ENCODE data around the gene SETD1A. TPM values are rescaled to one million over a fixed set of nuclear protein-coding genes. Genes with fewer than 3 reads are reported as not detected.

Gene SETD1A
- total RNA-seq, 1 experiment from 2014 or later, result 0.51 TPM

GRCh38 chr16:30950516-30951065 lies 7.0 kb upstream of the SETD1A start:
- in situ Hi-C loops (cut with HindIII; ENCODE audit: low sequenced_read_pairs), result no loop called here
- no peak for DNase-seq (ENCODE audit: low spot score)

GRCh38 chr16:30951193-30951592 lies 6.4 kb upstream of the SETD1A start:
- in situ Hi-C loops (cut with HindIII; ENCODE audit: low sequenced_read_pairs), result no loop called here
- no peak for DNase-seq (ENCODE audit: low spot score)

DNA sequence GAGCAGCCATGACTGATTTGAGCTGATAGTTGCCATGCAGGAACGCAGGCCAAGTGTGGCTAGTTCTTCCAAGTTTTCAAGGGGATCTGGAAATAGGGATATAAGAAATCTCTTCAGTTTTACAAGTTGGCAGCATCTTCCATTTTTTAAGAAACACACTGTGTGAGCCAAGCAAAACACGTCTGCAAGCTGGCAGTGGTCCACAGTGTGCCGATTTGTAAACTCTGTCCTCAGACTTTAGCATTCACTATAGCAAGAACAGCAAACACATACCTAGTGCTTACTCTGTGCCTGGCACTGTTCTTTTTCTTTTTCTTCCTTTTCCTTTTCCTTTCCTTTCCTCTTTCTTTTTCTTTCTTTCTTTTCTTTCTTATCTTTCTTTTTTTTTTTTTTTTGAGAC lies 5.8 kb upstream of the SETD1A start:
- DNase-seq (ENCODE audit: low spot score), result no peak
- in situ Hi-C loops (cut with HindIII; ENCODE audit: low sequenced_read_pairs), result no loop called here

GRCh38 chr16:30953111-30953510 lies 4.4 kb upstream of the SETD1A start:
- no peak for DNase-seq (ENCODE audit: low spot score)
- in situ Hi-C loops (cut with HindIII; ENCODE audit: low sequenced_read_pairs), result no loop called here

- in situ Hi-C loops (cut with HindIII; ENCODE audit: low sequenced_read_pairs), result no loop called here
- peak; percentile 89 for DNase-seq (ENCODE audit: low spot score)
Measured at GRCh38 chr16:30953511-30954124, 3.9 kb upstream of the SETD1A start.

DNA sequence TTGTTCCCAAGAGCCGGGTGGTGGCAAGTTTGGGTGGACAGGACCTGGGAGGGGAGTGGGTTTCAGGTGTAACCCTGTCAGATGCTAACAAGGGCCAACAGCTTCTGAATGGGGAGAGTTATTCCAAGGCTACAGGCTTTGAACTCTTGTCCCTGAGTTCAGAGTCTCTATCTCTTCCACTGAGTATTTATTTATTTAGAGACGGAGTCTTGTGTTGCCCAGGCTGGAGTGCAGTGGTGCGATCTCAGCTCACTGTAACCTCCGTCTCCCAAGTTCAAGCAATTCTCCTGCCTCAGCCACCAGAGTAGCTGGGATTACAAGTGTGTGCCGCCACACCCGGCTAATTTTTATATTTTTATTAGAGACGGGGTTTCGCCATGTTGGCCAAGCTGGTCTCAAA lies 2.6 kb upstream of the SETD1A start:
- in situ Hi-C loops (cut with HindIII; ENCODE audit: low sequenced_read_pairs), result no loop called here
- DNase-seq (ENCODE audit: low spot score), result no peak

DNA sequence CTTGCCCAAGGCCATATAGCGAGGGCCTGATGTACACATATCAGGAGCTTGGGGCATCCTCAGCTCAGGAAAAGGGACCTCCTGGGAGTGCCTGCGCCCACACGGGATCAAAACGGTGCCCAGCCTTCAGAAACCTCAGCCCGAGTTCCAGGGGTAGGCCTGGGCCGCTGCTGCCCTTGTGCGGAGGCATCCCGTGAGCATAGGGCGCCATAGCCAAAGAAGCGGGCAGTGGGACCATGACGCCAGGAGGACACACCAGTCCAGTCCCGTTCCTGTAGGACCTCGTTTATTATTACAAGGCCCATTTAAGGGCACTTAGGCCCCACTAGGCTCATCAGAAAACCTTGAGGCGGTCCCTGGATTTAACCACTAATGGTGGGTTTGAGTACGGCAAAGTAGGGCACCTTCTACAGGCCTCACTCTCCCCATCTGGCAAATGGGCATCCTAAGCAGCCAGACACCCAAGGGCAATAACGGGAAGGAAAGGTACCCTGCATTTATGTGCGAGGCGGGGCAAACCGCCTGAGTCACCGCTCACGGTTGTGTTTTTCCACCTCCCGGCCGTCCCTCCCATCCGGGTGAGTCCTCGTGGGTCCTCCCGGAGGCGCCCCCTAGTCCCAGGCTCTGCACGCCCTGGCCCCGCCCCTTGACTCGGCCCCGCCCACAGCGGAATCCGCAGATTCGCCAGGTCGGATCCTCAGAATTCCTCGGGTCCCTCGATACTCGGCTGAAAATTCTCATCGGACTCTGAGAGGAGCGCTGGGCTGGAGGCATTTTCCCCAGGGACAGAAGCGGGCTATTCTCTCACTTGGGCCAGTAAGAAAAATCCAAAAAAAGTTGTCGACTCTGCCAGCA lies 726 bp upstream of the SETD1A start:
- DNase-seq (ENCODE audit: low spot score), result peak; percentile 73
- in situ Hi-C loops (cut with HindIII; ENCODE audit: low sequenced_read_pairs), result no loop called here

GRCh38 chr16:30958175-30959079 lies 873 bp downstream of the SETD1A start:
- peak; percentile 25 for DNase-seq (ENCODE audit: low spot score)

GRCh38 chr16:30961384-30961783 lies 3.8 kb downstream of the SETD1A start:
- in situ Hi-C loops (cut with HindIII; ENCODE audit: low sequenced_read_pairs), result no loop called here
- DNase-seq (ENCODE audit: low spot score), result no peak

More at GRCh38 chr16:30958175-30959079, 873 bp downstream of the SETD1A start:
- in situ Hi-C loops (cut with HindIII; ENCODE audit: low sequenced_read_pairs), result no loop called here

DNA sequence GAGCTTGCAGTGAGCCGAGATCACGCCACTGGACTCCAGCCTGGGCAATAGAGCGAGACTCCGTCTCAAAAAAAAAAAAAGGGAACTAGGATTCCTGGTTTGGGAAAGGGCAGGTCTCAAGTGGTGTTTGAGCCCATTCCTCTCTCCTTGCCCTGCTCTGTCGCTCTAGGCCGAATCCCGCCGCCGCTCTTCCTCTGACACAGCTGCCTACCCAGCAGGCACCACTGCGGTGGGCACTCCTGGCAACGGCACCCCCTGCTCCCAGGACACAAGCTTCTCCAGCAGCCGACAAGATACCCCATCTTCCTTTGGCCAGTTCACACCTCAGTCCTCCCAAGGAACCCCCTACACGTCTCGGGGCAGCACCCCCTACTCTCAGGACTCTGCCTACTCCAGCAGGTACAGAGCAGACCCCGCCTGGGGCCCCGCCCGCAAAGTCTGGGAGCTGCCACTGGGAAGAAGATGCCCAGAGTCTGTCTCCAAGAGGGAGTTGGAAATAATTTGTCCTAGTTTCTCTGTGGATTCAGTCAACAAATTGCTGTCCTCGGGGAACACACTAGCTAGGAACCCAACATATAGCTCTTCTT lies 6.5 kb downstream of the SETD1A start:
- in situ Hi-C loops (cut with HindIII; ENCODE audit: low sequenced_read_pairs), result no loop called here
- no peak for DNase-seq (ENCODE audit: low spot score)

DNA sequence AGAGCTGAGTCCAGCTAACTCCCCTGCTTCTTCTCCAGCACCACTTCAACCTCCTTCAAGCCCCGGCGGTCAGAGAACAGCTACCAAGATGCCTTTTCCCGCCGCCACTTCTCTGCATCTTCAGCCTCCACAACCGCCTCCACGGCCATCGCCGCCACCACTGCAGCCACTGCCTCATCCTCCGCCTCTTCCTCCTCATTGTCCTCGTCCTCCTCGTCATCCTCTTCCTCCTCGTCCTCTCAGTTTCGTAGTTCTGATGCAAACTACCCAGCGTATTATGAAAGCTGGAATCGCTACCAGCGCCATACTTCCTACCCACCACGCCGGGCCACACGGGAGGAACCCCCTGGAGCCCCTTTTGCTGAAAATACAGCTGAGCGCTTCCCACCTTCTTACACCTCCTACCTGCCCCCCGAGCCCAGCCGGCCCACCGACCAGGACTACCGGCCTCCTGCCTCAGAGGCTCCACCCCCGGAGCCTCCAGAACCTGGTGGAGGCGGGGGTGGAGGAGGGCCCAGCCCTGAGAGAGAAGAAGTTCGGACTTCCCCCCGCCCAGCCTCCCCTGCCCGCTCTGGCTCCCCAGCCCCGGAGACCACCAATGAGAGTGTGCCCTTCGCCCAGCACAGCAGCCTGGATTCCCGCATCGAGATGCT lies 7.1 kb downstream of the SETD1A start:
- in situ Hi-C loops (cut with HindIII; ENCODE audit: low sequenced_read_pairs), result no loop called here
- no peak for DNase-seq (ENCODE audit: low spot score)

DNA sequence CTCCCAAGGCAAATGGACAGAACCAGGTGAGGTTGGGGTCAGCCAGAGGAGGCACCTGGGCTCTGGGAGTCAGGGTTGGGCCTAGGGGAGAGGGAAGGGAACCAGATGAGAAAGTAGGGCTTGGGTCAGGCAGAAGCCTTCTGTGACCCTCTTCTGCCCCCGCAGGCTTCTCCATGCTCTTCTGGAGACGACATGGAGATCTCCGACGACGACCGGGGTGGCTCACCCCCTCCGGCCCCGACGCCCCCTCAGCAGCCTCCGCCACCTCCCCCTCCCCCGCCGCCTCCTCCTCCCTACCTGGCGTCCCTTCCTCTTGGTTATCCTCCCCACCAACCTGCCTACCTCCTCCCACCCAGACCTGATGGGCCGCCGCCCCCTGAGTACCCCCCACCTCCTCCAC lies 7.9 kb downstream of the SETD1A start:
- in situ Hi-C loops (cut with HindIII; ENCODE audit: low sequenced_read_pairs), result no loop called here
- DNase-seq (ENCODE audit: low spot score), result no peak

DNA sequence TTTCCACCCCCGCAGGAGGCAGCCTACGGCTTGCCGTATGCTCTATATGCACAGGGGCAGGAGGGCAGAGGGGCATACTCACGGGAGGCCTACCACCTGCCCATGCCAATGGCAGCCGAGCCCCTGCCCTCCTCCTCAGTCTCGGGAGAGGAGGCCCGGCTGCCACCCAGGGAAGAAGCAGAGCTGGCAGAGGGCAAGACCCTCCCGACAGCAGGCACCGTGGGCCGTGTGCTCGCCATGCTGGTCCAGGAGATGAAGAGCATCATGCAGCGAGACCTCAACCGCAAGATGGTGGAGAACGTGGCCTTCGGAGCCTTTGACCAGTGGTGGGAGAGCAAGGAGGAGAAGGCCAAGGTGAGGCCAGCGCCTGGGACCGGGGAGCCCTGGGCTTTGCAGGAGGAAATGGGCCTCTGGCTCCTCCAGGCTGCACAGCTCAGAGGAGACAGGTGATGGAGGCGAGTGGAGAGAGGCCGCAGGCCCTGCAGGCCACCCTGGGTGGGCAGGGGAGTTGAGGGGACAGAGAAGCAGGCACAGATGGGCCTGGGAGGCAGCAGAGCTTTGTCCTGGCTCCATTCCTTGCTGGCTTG lies 8.6 kb downstream of the SETD1A start:
- in situ Hi-C loops (cut with HindIII; ENCODE audit: low sequenced_read_pairs), result no loop called here
- no peak for DNase-seq (ENCODE audit: low spot score)

DNA sequence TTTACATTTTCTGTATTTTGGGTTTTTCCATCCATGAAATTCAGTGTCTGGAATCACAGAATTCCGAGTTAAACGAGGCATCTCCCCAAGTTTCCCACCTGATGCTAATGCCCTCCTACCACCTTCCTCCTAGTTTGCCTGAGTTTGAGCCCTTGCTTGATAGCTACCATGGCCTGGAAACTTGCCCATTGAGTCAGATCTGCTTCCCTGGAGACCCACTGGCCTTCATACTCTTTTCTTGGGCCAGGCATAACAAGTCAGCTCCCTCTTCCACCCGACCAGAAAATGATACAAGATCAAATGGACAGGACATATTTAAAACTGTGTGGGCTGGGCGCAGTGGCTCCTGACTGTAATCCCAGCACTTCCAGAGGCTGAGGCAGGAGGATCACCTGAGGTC lies 10.2 kb downstream of the SETD1A start:
- DNase-seq (ENCODE audit: low spot score), result no peak
- in situ Hi-C loops (cut with HindIII; ENCODE audit: low sequenced_read_pairs), result no loop called here

DNA sequence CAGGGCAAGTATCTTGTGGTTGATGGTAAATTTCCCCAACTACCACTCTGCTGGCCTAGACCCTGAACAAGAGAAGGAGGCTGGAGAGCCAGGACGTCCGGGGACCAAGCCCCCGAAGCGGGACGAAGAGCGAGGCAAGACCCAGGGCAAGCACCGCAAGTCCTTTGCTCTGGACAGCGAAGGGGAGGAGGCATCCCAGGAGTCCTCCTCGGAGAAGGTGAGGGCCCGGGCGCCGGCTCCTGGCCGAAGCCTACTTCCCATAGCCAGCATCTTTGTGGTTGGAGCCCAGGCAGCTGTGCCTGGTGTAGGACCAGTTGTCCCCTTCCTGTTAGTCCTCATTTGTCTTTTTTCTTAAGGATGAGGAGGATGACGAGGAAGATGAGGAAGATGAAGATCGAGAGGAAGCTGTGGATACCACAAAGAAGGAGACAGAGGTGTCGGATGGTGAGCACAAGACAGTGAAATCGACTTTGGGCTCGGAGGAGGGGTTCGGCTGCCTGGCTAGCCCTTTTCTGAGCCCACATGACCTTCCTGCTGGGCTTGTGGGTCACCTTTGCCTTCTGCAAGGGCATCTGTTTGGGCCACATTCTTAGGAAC lies 11.8 kb downstream of the SETD1A start:
- no peak for DNase-seq (ENCODE audit: low spot score)
- in situ Hi-C loops (cut with HindIII; ENCODE audit: low sequenced_read_pairs), result no loop called here

GRCh38 chr16:30971298-30971697 lies 13.7 kb downstream of the SETD1A start:
- no peak for DNase-seq (ENCODE audit: low spot score)
- in situ Hi-C loops (cut with HindIII; ENCODE audit: low sequenced_read_pairs), result no loop called here

DNA sequence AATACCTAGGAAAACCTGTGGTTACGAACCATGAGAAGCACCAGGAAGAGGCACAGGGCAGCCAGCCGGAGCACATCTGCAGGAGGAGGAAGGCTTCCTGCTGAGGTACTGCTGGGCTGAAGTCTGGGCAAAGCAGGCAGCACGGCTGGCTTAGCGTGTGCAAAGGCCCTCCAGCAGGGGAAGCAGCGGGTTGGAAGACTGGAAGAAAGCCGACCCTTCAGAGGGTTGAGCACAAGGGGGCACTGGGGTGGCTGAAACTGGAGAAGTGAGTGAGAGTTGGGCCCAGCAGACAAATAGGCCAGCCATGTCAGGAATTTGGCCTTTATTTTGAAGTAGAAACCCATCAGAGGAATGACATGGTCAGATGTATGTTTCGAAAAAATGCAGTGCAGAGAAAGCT lies 15.3 kb downstream of the SETD1A start:
- in situ Hi-C loops (cut with HindIII; ENCODE audit: low sequenced_read_pairs), result no loop called here
- DNase-seq (ENCODE audit: low spot score), result no peak

GRCh38 chr16:30974348-30974747 lies 16.8 kb downstream of the SETD1A start:
- no peak for DNase-seq (ENCODE audit: low spot score)
- in situ Hi-C loops (cut with HindIII; ENCODE audit: low sequenced_read_pairs), result no loop called here

All from G401 (cell line).